RWPE2 (cell line): ENCODE data around the gene DNAH3.
A peak's percentile ranks its signal among the peaks of the same experiment; 100 is the strongest.

Experiments
- ATAC-seq: fragments of 200-7000 bp; cut with Tn5 transposase; 3 replicates; pipeline ENCODE4 v1.9.1; 2021; ENCODE audit warnings: low read depth
- DNase-seq: peaks from one replicate; pipeline ENCODE4 v3.0.0-alpha.2; 2020; ENCODE audit warnings: low spot score
- H3K27ac ChIP-seq: fragments of 450-650 bp; 2 replicates; pipeline ENCODE4 v1.5.1; 2017; ENCODE audit warnings: mild to moderate bottlenecking; ENCODE audit not compliant: poor library complexity, severe bottlenecking
- H3K27me3 ChIP-seq: fragments of 250-450 bp; sonication (Bioruptor Pico); 2 replicates; pipeline ENCODE4 v1.5.1; 2021; ENCODE audit warnings: mild to moderate bottlenecking, moderate library complexity; ENCODE audit not compliant: insufficient read depth, poor library complexity, severe bottlenecking
- H3K36me3 ChIP-seq: fragments of 250-450 bp; sonication (Bioruptor Pico); 2 replicates; pipeline ENCODE4 v1.5.1; 2020; ENCODE audit warnings: low read depth, mild to moderate bottlenecking, moderate library complexity
- H3K4me1 ChIP-seq: fragments of 250-450 bp; sonication (Bioruptor Pico); 2 replicates; pipeline ENCODE4 v1.5.1; 2021; ENCODE audit warnings: mild to moderate bottlenecking, moderate library complexity; ENCODE audit not compliant: insufficient read depth, poor library complexity, severe bottlenecking
- H3K4me3 ChIP-seq: fragments of 250-450 bp; sonication (Bioruptor Pico); 2 replicates; pipeline ENCODE4 v1.5.1; 2021; ENCODE audit warnings: mild to moderate bottlenecking, moderate library complexity; ENCODE audit not compliant: severe bottlenecking
- H3K9me3 ChIP-seq: fragments of 250-450 bp; sonication (Bioruptor Pico); 2 replicates; pipeline ENCODE4 v1.5.1; 2021; ENCODE audit warnings: mild to moderate bottlenecking, moderate library complexity; ENCODE audit not compliant: severe bottlenecking
- TF ChIP-seq, protein P1 (sequence below): fragments of 450-650 bp; IDR thresholded peaks from one replicate; pipeline ENCODE4 v1.5.1; 2017; ENCODE audit warnings: mild to moderate bottlenecking, moderate library complexity; ENCODE audit not compliant: poor library complexity, severe bottlenecking

DNAH3 gene

DNA sequence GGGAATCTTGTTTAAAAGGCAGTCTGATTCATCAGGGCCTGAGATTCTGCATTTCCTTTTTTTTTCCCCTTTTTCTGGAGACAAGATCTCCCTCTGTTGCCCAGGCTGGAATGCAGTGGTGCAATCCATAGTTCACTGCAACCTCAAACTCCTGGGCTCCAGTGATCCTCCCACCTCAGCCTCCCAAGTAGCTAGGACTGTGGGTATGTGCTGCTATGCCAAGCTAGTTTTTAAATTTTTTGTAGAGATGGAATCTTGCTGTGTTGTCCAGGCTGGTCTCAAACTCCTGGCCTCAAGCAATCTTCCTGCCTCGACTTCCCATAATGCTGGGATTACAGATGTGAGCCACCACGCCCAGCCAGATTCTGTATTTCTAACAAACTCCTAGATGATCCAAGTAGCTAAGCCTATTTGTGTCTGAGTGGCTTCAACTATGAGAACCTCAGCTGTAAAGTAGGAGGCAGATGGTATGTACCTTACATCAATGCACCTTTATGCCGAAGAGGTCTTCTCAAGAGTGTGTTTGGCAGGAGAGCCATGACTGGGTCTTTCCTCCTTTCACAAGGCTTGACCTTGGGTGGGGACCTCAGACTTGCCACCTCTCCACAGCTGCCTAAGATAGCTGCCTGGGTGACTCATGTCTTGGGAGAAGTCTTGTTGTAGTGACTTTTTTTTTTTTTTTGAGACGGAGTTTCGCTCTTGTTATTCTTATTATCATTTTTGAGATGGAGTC lies 18.8 kb upstream of the DNAH3 start:
- H3K36me3 ChIP-seq: peaks cover 67% of the 10 kb centered on the region
- no peak overlapping the region for H3K27ac ChIP-seq
- TF ChIP-seq, protein P1, sequence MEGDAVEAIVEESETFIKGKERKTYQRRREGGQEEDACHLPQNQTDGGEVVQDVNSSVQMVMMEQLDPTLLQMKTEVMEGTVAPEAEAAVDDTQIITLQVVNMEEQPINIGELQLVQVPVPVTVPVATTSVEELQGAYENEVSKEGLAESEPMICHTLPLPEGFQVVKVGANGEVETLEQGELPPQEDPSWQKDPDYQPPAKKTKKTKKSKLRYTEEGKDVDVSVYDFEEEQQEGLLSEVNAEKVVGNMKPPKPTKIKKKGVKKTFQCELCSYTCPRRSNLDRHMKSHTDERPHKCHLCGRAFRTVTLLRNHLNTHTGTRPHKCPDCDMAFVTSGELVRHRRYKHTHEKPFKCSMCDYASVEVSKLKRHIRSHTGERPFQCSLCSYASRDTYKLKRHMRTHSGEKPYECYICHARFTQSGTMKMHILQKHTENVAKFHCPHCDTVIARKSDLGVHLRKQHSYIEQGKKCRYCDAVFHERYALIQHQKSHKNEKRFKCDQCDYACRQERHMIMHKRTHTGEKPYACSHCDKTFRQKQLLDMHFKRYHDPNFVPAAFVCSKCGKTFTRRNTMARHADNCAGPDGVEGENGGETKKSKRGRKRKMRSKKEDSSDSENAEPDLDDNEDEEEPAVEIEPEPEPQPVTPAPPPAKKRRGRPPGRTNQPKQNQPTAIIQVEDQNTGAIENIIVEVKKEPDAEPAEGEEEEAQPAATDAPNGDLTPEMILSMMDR: no peak
- H3K27me3 ChIP-seq: no peaks in the 10 kb centered on the region
- no peak for ATAC-seq
- DNase-seq: no peak
- H3K4me1 ChIP-seq: peaks cover 8% of the 10 kb centered on the region
- no peak overlapping the region for H3K4me3 ChIP-seq
- H3K9me3 ChIP-seq: no peaks in the 10 kb centered on the region

DNA sequence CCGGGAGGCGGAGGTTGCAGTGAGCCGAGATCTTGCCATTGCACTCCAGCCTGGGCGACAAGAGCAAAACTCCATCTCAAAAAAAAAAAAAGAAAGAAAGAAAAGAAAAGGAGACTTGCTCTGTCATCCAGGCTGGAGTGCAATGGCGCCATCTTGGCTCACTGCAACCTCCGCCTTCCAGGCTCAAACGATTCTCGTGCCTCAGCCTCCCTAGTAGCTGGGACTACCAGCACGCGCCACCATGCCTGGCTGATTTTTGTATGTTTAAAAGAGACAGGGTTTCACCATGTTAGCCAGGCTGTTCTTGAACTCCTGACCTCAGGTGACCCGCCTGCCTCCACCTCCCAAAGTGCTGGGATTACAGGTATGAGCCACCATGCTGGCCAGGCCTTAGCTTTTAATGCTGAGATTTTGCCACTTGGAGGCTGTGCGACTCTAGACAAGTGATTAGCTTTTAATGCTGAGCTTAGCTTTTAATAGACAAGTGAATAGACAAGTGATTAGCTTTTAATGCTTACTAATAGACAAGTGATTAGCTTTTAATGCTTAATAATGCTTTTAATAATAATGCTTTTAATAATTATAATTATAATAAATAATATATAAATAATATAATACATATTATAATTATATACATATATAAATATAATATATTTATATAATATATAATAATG lies 17.4 kb upstream of the DNAH3 start:
- TF ChIP-seq, protein P1: no peak
- H3K36me3 ChIP-seq: peaks cover 66% of the 10 kb centered on the region
- no peak for ATAC-seq

DNA sequence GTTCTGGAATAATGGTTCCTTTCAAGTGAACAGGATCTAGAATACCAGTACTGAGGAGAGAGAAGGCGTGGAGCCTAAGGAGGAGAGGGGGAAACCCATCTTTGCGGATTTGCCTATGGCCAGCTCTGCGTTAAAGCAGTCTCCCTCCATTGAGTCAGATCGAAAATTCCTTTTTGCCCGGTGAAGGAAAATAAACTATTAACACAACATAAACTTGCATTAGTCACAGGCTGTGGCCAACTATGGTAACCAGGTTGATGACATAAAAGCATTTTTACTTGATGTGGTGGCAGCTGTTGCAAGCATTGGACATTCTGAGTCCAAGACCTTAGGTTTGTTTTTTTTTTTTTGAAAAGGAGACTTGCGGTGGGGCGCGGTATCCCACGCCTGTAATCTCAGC lies 16.7 kb upstream of the DNAH3 start:
- TF ChIP-seq, protein P1: no peak
- H3K36me3 ChIP-seq: peaks cover 68% of the 10 kb centered on the region
- H3K4me1 ChIP-seq: peaks cover 8% of the 10 kb centered on the region
- no peak for DNase-seq
- ATAC-seq: peak; percentile 86
- no peaks in the 10 kb centered on the region for H3K9me3 ChIP-seq
- no peak overlapping the region for H3K4me3 ChIP-seq
- no peaks in the 10 kb centered on the region for H3K27me3 ChIP-seq
- H3K27ac ChIP-seq: peak overlapping the region; percentile 12

More for the DNA sequence above, 17.4 kb upstream of the DNAH3 start:
- H3K27me3 ChIP-seq: no peaks in the 10 kb centered on the region
- peaks cover 8% of the 10 kb centered on the region for H3K4me1 ChIP-seq
- peak overlapping the region; percentile 12 for H3K27ac ChIP-seq
- no peak overlapping the region for H3K4me3 ChIP-seq
- DNase-seq: no peak
- H3K9me3 ChIP-seq: no peaks in the 10 kb centered on the region

DNA sequence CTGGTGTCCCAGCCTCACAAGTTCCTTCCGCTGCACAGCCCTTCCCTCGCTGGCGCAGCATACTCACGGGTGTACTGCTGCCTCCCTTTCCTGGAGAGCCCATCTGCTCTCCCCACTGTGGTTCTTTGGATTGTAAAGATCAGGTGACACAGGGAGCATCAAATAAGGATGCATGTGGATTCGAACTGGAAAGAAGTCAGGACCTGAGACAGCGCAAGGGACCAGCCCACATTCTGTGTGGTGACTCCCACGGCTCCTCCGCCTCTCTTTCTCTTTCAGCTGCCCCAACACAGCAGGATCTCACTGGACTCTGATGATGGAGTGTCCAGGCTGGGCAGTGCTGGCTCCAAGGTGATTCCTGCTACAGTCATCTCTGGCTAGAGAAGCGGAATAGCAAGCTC lies 15.9 kb upstream of the DNAH3 start:
- H3K9me3 ChIP-seq: no peaks in the 10 kb centered on the region
- H3K4me3 ChIP-seq: no peak overlapping the region
- peaks cover 72% of the 10 kb centered on the region for H3K36me3 ChIP-seq
- H3K27ac ChIP-seq: peak overlapping the region; percentile 12
- peaks cover 8% of the 10 kb centered on the region for H3K4me1 ChIP-seq
- no peaks in the 10 kb centered on the region for H3K27me3 ChIP-seq
- TF ChIP-seq, protein P1: no peak
- DNase-seq: no peak
- ATAC-seq: no peak
